Measurements from ENCODE around the gene KCTD15. TPM values are rescaled to one million over a fixed set of nuclear protein-coding genes. Genes with fewer than 3 reads are reported as not detected.

Gene KCTD15
- total and polyA plus RNA-seq, 2 donors (not counting 1 experiment from before 2014, with no cell fraction given): 0.54 to 0.81 TPM

DNA sequence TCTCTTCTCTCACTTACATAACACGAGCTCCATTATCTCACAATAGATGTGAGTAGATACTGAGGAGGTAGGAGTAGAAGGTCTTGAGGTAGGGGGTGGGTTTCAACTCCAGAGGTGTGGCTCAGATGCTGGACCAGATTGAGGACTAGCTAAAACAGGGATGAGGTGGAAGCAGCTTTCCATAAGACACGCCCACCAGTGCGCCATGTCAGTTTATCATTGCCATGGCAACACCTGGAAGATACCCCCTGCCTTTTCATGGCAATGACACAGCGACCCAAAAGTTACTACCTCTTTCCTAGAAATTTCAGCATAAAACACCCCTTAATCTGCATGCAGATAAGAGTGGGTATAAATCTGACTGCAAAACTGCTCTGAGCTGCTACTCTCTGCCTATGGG, 44.1 kb downstream of the KCTD15 start:
- WGBS (ENCODE audit: insufficient coverage): 80% methylated on average over 3 of the region's 4 CpGs
- CTCF ChIA-PET: no interaction called here
- peaks cover 4% of the 10 kb centered on the region for H3K9me3 Mint-ChIP-seq (ENCODE audit: insufficient read depth)
- H3K9me3 ChIP-seq (ENCODE audit: control extremely low read depth in 1 of 3, control insufficient read depth in 2 of 3, insufficient read depth in 1 of 3, low read length in 2 of 3): peaks cover 0 to 3% (median 0%) of the 10 kb centered on the region in 3 donors
- no peaks in the 10 kb centered on the region for H3K4me1 ChIP-seq (ENCODE audit: control insufficient read depth in 2 of 2, insufficient read depth in 2 of 2, low read length in 2 of 2)
- ATAC-seq (ENCODE audit: low read depth): no peak
- H3K4me2 ChIP-seq (replicated peaks; ENCODE audit: low read depth, low read length, poor library complexity, severe bottlenecking): no peak overlapping the region
- TF ChIP-seq, protein P1, sequence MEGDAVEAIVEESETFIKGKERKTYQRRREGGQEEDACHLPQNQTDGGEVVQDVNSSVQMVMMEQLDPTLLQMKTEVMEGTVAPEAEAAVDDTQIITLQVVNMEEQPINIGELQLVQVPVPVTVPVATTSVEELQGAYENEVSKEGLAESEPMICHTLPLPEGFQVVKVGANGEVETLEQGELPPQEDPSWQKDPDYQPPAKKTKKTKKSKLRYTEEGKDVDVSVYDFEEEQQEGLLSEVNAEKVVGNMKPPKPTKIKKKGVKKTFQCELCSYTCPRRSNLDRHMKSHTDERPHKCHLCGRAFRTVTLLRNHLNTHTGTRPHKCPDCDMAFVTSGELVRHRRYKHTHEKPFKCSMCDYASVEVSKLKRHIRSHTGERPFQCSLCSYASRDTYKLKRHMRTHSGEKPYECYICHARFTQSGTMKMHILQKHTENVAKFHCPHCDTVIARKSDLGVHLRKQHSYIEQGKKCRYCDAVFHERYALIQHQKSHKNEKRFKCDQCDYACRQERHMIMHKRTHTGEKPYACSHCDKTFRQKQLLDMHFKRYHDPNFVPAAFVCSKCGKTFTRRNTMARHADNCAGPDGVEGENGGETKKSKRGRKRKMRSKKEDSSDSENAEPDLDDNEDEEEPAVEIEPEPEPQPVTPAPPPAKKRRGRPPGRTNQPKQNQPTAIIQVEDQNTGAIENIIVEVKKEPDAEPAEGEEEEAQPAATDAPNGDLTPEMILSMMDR (IDR thresholded peaks at IDR 0.05): no peak
- TF ChIP-seq EZH2 (IDR thresholded peaks at IDR 0.05; ENCODE audit: borderline replicate concordance, insufficient read depth, low read depth, low read length, poor library complexity, severe bottlenecking): no peak
- H3K27me3 ChIP-seq (replicated peaks in 1 of 4; ENCODE audit: control extremely low read depth in 1 of 4, control insufficient read depth in 3 of 4, insufficient read depth in 4 of 4, low read length in 3 of 4): peaks cover 0 to 16% (median 0%) of the 10 kb centered on the region in 4 experiments
- DNase-seq: no peak
- H2AFZ ChIP-seq (ENCODE audit: insufficient read depth, low read depth, low read length, poor library complexity, severe bottlenecking): no peak overlapping the region
- intact Hi-C loops (cut with micrococcal nuclease): no loop called here
- H3K27ac Mint-ChIP-seq: no peak overlapping the region
- no peak overlapping the region for H3K9ac ChIP-seq (ENCODE audit: low read length)
- H3K4me3 Mint-ChIP-seq: no peak overlapping the region
- no peaks in the 10 kb centered on the region for H4K20me1 ChIP-seq (ENCODE audit: control insufficient read depth, insufficient read depth, low read length, poor library complexity, severe bottlenecking)
- no peaks in the 10 kb centered on the region for H3K4me1 Mint-ChIP-seq
- no peaks in the 10 kb centered on the region for H3K79me2 ChIP-seq (ENCODE audit: control insufficient read depth, insufficient read depth, low read length)
- no peak overlapping the region for H3K27ac ChIP-seq (ENCODE audit: low read length in 2 of 2)
- H3K36me3 ChIP-seq (replicated peaks in 1 of 2; ENCODE audit: control extremely low read depth in 1 of 2, control insufficient read depth in 1 of 2, extremely low read depth in 1 of 2, insufficient read depth in 2 of 2, low read length in 1 of 2): no peaks in the 10 kb centered on the region
- H3K4me3 ChIP-seq (ENCODE audit: control extremely low read depth in 1 of 5, extremely low read depth in 1 of 5, insufficient read depth in 1 of 5, low read depth in 2 of 5, low read length in 4 of 5): no peak overlapping the region
- peaks cover 45% of the 10 kb centered on the region for H3K27me3 Mint-ChIP-seq
- POLR2A ChIA-PET: no interaction called here

- Mint-ChIP-seq H3K4me3 (no peak overlapping the region), H3K4me1 (no peaks in the 10 kb centered on the region), H3K27ac (no peak overlapping the region), H3K27me3 (peaks cover 49% of the 10 kb centered on the region), H3K9me3 (ENCODE audit: insufficient read depth) (peaks cover 4% of the 10 kb centered on the region)
- Histone ChIP-seq H3K4me1 (ENCODE audit: control insufficient read depth in 2 of 2, insufficient read depth in 2 of 2, low read length in 2 of 2) (no peaks in the 10 kb centered on the region), H3K27me3 (replicated peaks in 1 of 4; ENCODE audit: control extremely low read depth in 1 of 4, control insufficient read depth in 3 of 4, insufficient read depth in 4 of 4, low read length in 3 of 4) (peaks cover 0 to 16% (median 0%) of the 10 kb centered on the region in 4 experiments), H3K9me3 (ENCODE audit: control extremely low read depth in 1 of 3, control insufficient read depth in 2 of 3, insufficient read depth in 1 of 3, low read length in 2 of 3) (peaks cover 0 to 3% (median 0%) of the 10 kb centered on the region in 3 donors), H3K79me2 (ENCODE audit: control insufficient read depth, insufficient read depth, low read length) (no peaks in the 10 kb centered on the region), H4K20me1 (ENCODE audit: control insufficient read depth, insufficient read depth, low read length, poor library complexity, severe bottlenecking) (no peaks in the 10 kb centered on the region), H2AFZ (ENCODE audit: insufficient read depth, low read depth, low read length, poor library complexity, severe bottlenecking) (no peak overlapping the region), H3K36me3 (replicated peaks in 1 of 2; ENCODE audit: control extremely low read depth in 1 of 2, control insufficient read depth in 1 of 2, extremely low read depth in 1 of 2, insufficient read depth in 2 of 2, low read length in 1 of 2) (no peaks in the 10 kb centered on the region), H3K27ac (ENCODE audit: low read length in 2 of 2) (no peak overlapping the region), H3K4me3 (ENCODE audit: control extremely low read depth in 1 of 5, extremely low read depth in 1 of 5, insufficient read depth in 1 of 5, low read depth in 2 of 5, low read length in 4 of 5) (no peak overlapping the region), H3K4me2 (replicated peaks; ENCODE audit: low read depth, low read length, poor library complexity, severe bottlenecking) (no peak overlapping the region), H3K9ac (ENCODE audit: low read length) (no peak overlapping the region)
- DNase-seq (no peak), ATAC-seq (ENCODE audit: low read depth) (no peak)
- CTCF ChIA-PET: no interaction called here
- intact Hi-C loops (cut with micrococcal nuclease): no loop called here
- POLR2A ChIA-PET: no interaction called here
- TF ChIP-seq EZH2 (IDR thresholded peaks at IDR 0.05; ENCODE audit: borderline replicate concordance, insufficient read depth, low read depth, low read length, poor library complexity, severe bottlenecking): no peak
- TF ChIP-seq, protein P1 (IDR thresholded peaks at IDR 0.05): no peak
- 100% methylated on average over 2 of the region's 5 CpGs for WGBS (ENCODE audit: insufficient coverage)
Measured at GRCh38 chr19:33841685-33842084, 45.0 kb downstream of the KCTD15 start.
